Upper lobe of left lung (tissue), 4 donors: ENCODE measurements around the gene CSF3R.

Experiments used
- CTCF ChIP-seq, 6 experiments: fragments of 450-650 bp in 4 of 6; fragments of 200-600 bp in 2 of 6; sonication (generic) in 2 of 6; IDR thresholded peaks; one replicate each; pipeline ENCODE4 v1.5.1; 2016 to 2019; ENCODE audit warnings: antibody characterized with exemption in 6 of 6
- POLR2A ChIP-seq, 4 donors: fragments of 450-650 bp; IDR thresholded peaks; one replicate each; pipeline ENCODE4 v1.5.1; 2016 to 2017; ENCODE audit warnings: antibody characterized with exemption in 4 of 4, mild to moderate bottlenecking in 2 of 4
- POLR2AphosphoS5 ChIP-seq, 2 donors: sonication (generic); formaldehyde crosslinking; IDR thresholded peaks; one replicate each; pipeline ENCODE4 v1.5.1; 2017; ENCODE audit warnings: antibody characterized with exemption in 2 of 2

- TF ChIP-seq CTCF (IDR thresholded peaks at IDR 0.05) (no peak), POLR2A (IDR thresholded peaks at IDR 0.05) (no peak), POLR2AphosphoS5 (IDR thresholded peaks at IDR 0.05) (no peak)
Observed at GRCh38 chr1:36508257-36508656, 25.5 kb upstream of the CSF3R start.
